MM.1S (cell line): Measurements from ENCODE around the gene PLEKHA5.

ENCODE experiments used
- CTCF ChIP-seq: fragments of 300-600 bp; sonication (generic); IDR thresholded peaks from 2 replicates; pipeline ENCODE4 v1.5.1; 2016; ENCODE audit warnings: antibody characterized with exemption, low read length, mixed read lengths
- EZH2phosphoT487 ChIP-seq: fragments of 300-600 bp; sonication (generic); IDR thresholded peaks from 2 replicates; pipeline ENCODE4 v1.6.1; 2018; ENCODE audit warnings: antibody characterized with exemption, low read length

- no peak for TF ChIP-seq CTCF
- no peak for TF ChIP-seq EZH2phosphoT487
These were observed 264.9 kb downstream of the PLEKHA5 start for GRCh38 chr12:19394385-19394784.
